Measurements from ENCODE around the gene ACSF2.

DNA sequence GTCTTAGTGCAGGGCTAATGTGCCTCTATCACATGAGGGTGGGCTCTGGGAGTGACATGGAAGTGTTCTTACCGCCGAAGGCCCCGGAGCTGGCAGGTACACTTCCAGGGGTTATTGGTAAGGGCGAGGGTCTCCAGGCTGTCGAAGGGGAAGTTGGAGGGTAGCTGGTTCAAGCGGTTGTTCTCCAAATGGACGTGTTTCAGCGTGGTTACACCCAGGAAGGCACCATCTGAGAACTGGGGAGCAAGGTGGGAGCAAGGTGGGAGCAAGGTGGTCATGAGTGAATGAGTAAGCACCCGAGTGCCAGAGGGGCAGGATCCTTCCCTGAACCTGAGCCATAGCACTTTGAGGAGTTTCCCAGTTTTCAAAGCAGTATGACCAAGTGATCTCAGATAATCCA is 39.6 kb downstream of the ACSF2 start:
- TF ChIP-seq, protein P1, sequence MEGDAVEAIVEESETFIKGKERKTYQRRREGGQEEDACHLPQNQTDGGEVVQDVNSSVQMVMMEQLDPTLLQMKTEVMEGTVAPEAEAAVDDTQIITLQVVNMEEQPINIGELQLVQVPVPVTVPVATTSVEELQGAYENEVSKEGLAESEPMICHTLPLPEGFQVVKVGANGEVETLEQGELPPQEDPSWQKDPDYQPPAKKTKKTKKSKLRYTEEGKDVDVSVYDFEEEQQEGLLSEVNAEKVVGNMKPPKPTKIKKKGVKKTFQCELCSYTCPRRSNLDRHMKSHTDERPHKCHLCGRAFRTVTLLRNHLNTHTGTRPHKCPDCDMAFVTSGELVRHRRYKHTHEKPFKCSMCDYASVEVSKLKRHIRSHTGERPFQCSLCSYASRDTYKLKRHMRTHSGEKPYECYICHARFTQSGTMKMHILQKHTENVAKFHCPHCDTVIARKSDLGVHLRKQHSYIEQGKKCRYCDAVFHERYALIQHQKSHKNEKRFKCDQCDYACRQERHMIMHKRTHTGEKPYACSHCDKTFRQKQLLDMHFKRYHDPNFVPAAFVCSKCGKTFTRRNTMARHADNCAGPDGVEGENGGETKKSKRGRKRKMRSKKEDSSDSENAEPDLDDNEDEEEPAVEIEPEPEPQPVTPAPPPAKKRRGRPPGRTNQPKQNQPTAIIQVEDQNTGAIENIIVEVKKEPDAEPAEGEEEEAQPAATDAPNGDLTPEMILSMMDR (IDR thresholded peaks at IDR 0.05; ENCODE audit: extremely low read depth in 1 of 2, insufficient read depth in 1 of 2, low read depth in 1 of 2, low read length in 2 of 2), result no peak
- TF ChIP-seq POLR2A (IDR thresholded peaks at IDR 0.05; ENCODE audit: low read depth, low read length), result no peak
- no peak for TF ChIP-seq POLR2AphosphoS5 (IDR thresholded peaks at IDR 0.05; ENCODE audit: insufficient read depth, low read depth, low read length)
- TF ChIP-seq EZH2 (IDR thresholded peaks at IDR 0.05; ENCODE audit: borderline replicate concordance, low read depth, low read length, severe bottlenecking), result no peak
- TF ChIP-seq, protein P2, sequence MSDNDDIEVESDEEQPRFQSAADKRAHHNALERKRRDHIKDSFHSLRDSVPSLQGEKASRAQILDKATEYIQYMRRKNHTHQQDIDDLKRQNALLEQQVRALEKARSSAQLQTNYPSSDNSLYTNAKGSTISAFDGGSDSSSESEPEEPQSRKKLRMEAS (IDR thresholded peaks at IDR 0.05; ENCODE audit: insufficient read depth, insufficient read length), result no peak
- TF ChIP-seq FOS (IDR thresholded peaks at IDR 0.05; ENCODE audit: borderline replicate concordance, insufficient read depth, low read length), result no peak
- TF ChIP-seq MYC (IDR thresholded peaks at IDR 0.05; ENCODE audit: low read depth, low read length), result no peak
- TF ChIP-seq JUN (IDR thresholded peaks at IDR 0.05; ENCODE audit: borderline replicate concordance, insufficient read depth, insufficient read length, low read depth), result no peak
- TF ChIP-seq GATA2 (IDR thresholded peaks at IDR 0.05; ENCODE audit: insufficient read depth, insufficient read length, low read depth, low read length), result no peak

Data from endothelial cell of umbilical vein (primary cell).